Measurements from ENCODE around the gene HMMR.

- TF ChIP-seq CTCF (conservative IDR thresholded peaks at IDR 0.05; ENCODE audit: low read depth, low read length) (no peak), POLR2A (IDR thresholded peaks at IDR 0.05; ENCODE audit: low read depth, low read length) (no peak), MAFK (IDR thresholded peaks at IDR 0.05; ENCODE audit: low read depth, low read length) (no peak), RCOR1 (IDR thresholded peaks at IDR 0.05; ENCODE audit: insufficient replicate concordance, low read length) (no peak), CHD1 (IDR thresholded peaks at IDR 0.05; ENCODE audit: low read depth, low read length) (no peak), CEBPB (IDR thresholded peaks at IDR 0.05; ENCODE audit: low read depth, low read length) (no peak), NFE2L2 (IDR thresholded peaks at IDR 0.05; ENCODE audit: low read depth, low read length) (no peak), RFX5 (IDR thresholded peaks at IDR 0.05; ENCODE audit: low read depth, low read length) (no peak), USF2 (IDR thresholded peaks at IDR 0.05; ENCODE audit: low read depth, low read length) (no peak), SMC3 (IDR thresholded peaks at IDR 0.05; ENCODE audit: low read depth, low read length) (no peak), RAD21 (IDR thresholded peaks at IDR 0.05; ENCODE audit: low read length) (no peak), MXI1 (IDR thresholded peaks at IDR 0.05; ENCODE audit: borderline replicate concordance, low read depth, low read length) (no peak), ELK1 (IDR thresholded peaks at IDR 0.05; ENCODE audit: borderline replicate concordance, low read depth, low read length) (no peak), BHLHE40 (IDR thresholded peaks at IDR 0.05; ENCODE audit: low read depth, low read length) (no peak)
Measured at GRCh38 chr5:163497315-163497714, 36.9 kb downstream of the HMMR start.

All from IMR-90 (cell line).